AG09309 (cell line): Measurements from ENCODE around the gene ZNF441.
A peak's percentile ranks its signal among the peaks of the same experiment; 100 is the strongest.

Experiments used
- DNase-seq: peaks from one replicate; pipeline ENCODE4 v3.0.0-alpha.2; 2010; ENCODE audit warnings: low read depth
- H3K4me3 ChIP-seq: 2 replicates; pipeline ENCODE4 v1.5.1; 2011; ENCODE audit warnings: mild to moderate bottlenecking, low read depth, low read length, moderate library complexity; ENCODE audit not compliant: control insufficient read depth
- CTCF ChIP-seq: IDR thresholded peaks from 2 replicates; pipeline ENCODE4 v1.5.1; 2011; ENCODE audit warnings: mild to moderate bottlenecking, low read depth, low read length, inconsistent platforms; ENCODE audit not compliant: insufficient read depth, control insufficient read depth; ENCODE audit errors: missing control alignments

The ZNF441 gene

GRCh38 chr19:11766597-11767591, at the start of gene ZNF441:
Gene ZNF441 (plus strand): TSS chr19:11767000. CDS start chr19:11767194, 194 bp downstream.
- peak within 1 kb of the TSS; percentile 97 for H3K4me3 ChIP-seq
- DNase-seq, result peak; percentile 64
- TF ChIP-seq CTCF, result no peak

GRCh38 chr19:11721681-11722080, 45.1 kb upstream of the ZNF441 start:
- TF ChIP-seq CTCF, result no peak

GRCh38 chr19:11722414-11722813, 44.4 kb upstream of the ZNF441 start:
- no peak for DNase-seq
- no peak for TF ChIP-seq CTCF
- H3K4me3 ChIP-seq, result no peak overlapping the region

More at GRCh38 chr19:11721681-11722080, 45.1 kb upstream of the ZNF441 start:
- H3K4me3 ChIP-seq, result no peak overlapping the region
- DNase-seq, result no peak

GRCh38 chr19:11729586-11729985, 37.2 kb upstream of the ZNF441 start:
- no peak for TF ChIP-seq CTCF
- no peak for DNase-seq
- H3K4me3 ChIP-seq, result no peak overlapping the region

- no peak for DNase-seq
- no peak for TF ChIP-seq CTCF
- H3K4me3 ChIP-seq, result no peak overlapping the region
These were observed 31.4 kb upstream of the ZNF441 start for GRCh38 chr19:11735375-11735774.

GRCh38 chr19:11736696-11737095, 30.1 kb upstream of the ZNF441 start:
- TF ChIP-seq CTCF, result no peak
- DNase-seq, result no peak
- H3K4me3 ChIP-seq, result no peak overlapping the region
